HEK293 (cell line): Measurements from ENCODE around the gene DST.

Experiments
- ELK4 ChIP-seq: IDR thresholded peaks from 2 replicates; pipeline ENCODE4 v1.6.1; 2011; ENCODE audit warnings: mild to moderate bottlenecking, low read depth, low read length, borderline replicate concordance
- PRDM1 ChIP-seq: fragments of 450-650 bp; formaldehyde crosslinking; IDR thresholded peaks from 2 replicates; pipeline ENCODE4; 2016; ENCODE audit warnings: missing biosample characterization, missing genetic modification characterization
- PRDM10 ChIP-seq: fragments of 450-650 bp; formaldehyde crosslinking; IDR thresholded peaks from 2 replicates; pipeline ENCODE4 v1.5.1; 2016; ENCODE audit warnings: missing biosample characterization, missing genetic modification characterization
- ZBTB44 ChIP-seq: fragments of 450-650 bp; IDR thresholded peaks from 2 replicates; pipeline ENCODE4 v1.5.1; 2018; ENCODE audit warnings: missing biosample characterization, mild to moderate bottlenecking, missing genetic modification characterization
- ZNF518A ChIP-seq: fragments of 450-650 bp; formaldehyde crosslinking; conservative IDR thresholded peaks from 2 replicates; pipeline ENCODE4 v1.5.1; 2016; ENCODE audit warnings: low read depth, missing biosample characterization, missing genetic modification characterization
- ZNF792 ChIP-seq: fragments of 450-650 bp; formaldehyde crosslinking; IDR thresholded peaks from 2 replicates; pipeline ENCODE4 v1.5.1; 2016; ENCODE audit warnings: missing biosample characterization, missing genetic modification characterization

- TF ChIP-seq PRDM1 (tag by site-specific recombination) (no peak), ELK4 (no peak), ZNF792 (tag by site-specific recombination) (no peak), ZNF518A (tag by site-specific recombination) (no peak), ZBTB44 (tag by site-specific recombination) (no peak), PRDM10 (tag by site-specific recombination) (no peak)
These were observed 48.0 kb downstream of the DST start for GRCh38 chr6:56594699-56595098.
